KMS-11 (cell line): ENCODE results near the gene BIVM.

Experiments used
- H2AFZ ChIP-seq: fragments of 200-600 bp; sonication (generic); 2 replicates; pipeline ENCODE4 v1.6.1; 2016; ENCODE audit warnings: antibody characterized with exemption, mixed run types, low read depth
- H3K27ac ChIP-seq: fragments of 200-600 bp; sonication (generic); 2 replicates; pipeline ENCODE4 v1.6.1; 2016; ENCODE audit warnings: mild to moderate bottlenecking, mixed run types
- H3K27me3 ChIP-seq: fragments of 200-600 bp; sonication (generic); 2 replicates; pipeline ENCODE4 v1.6.1; 2017; ENCODE audit warnings: mild to moderate bottlenecking, low read depth, mixed run types, moderate library complexity; ENCODE audit not compliant: insufficient read depth
- H3K36me3 ChIP-seq: fragments of 200-600 bp; sonication (generic); 2 replicates; pipeline ENCODE4 v1.6.1; 2017; ENCODE audit warnings: mild to moderate bottlenecking, mixed run types; ENCODE audit not compliant: insufficient read depth
- H3K4me1 ChIP-seq: fragments of 200-600 bp; sonication (generic); 2 replicates; pipeline ENCODE4 v1.6.1; 2016; ENCODE audit warnings: mild to moderate bottlenecking, low read depth, mixed run types; ENCODE audit not compliant: poor library complexity, severe bottlenecking
- H3K4me2 ChIP-seq: fragments of 200-600 bp; sonication (generic); 2 replicates; pipeline ENCODE4 v1.7.0; 2016; ENCODE audit warnings: mild to moderate bottlenecking, mixed run types
- H3K4me3 ChIP-seq: fragments of 200-600 bp; sonication (generic); IDR thresholded peaks from 2 replicates; pipeline ENCODE4 v1.6.1; 2017; ENCODE audit warnings: low read depth, low read length, mixed read lengths; ENCODE audit not compliant: insufficient read depth
- H3K79me2 ChIP-seq: fragments of 200-600 bp; sonication (generic); 2 replicates; pipeline ENCODE4 v1.6.1; 2016; ENCODE audit warnings: low read depth, mixed run types; ENCODE audit not compliant: insufficient read depth
- H3K9ac ChIP-seq: fragments of 200-600 bp; sonication (generic); 2 replicates; pipeline ENCODE4 v1.6.1; 2016; ENCODE audit warnings: mild to moderate bottlenecking, mixed run types
- H4K20me1 ChIP-seq: fragments of 200-600 bp; sonication (generic); 2 replicates; pipeline ENCODE4 v1.6.1; 2016; ENCODE audit warnings: mild to moderate bottlenecking, mixed run types; ENCODE audit not compliant: insufficient read depth
- TF ChIP-seq, protein P1 (sequence below): fragments of 200-600 bp; sonication (generic); conservative IDR thresholded peaks from 2 replicates; pipeline ENCODE4 v1.6.1; 2017; ENCODE audit warnings: low read depth, mild to moderate bottlenecking, antibody characterized with exemption, low read length, moderate library complexity, mixed read lengths

The BIVM gene

GRCh38 chr13:102877303-102877702, 78.4 kb downstream of the BIVM start:
- Histone ChIP-seq H3K4me2 (no peak overlapping the region), H3K27me3 (no peaks in the 10 kb centered on the region), H3K4me3 (no peak overlapping the region), H3K36me3 (no peaks in the 10 kb centered on the region), H3K9ac (no peak overlapping the region), H2AFZ (no peak overlapping the region), H3K27ac (no peak overlapping the region), H3K4me1 (no peaks in the 10 kb centered on the region), H3K79me2 (no peaks in the 10 kb centered on the region), H4K20me1 (no peaks in the 10 kb centered on the region)
- TF ChIP-seq, protein P1, sequence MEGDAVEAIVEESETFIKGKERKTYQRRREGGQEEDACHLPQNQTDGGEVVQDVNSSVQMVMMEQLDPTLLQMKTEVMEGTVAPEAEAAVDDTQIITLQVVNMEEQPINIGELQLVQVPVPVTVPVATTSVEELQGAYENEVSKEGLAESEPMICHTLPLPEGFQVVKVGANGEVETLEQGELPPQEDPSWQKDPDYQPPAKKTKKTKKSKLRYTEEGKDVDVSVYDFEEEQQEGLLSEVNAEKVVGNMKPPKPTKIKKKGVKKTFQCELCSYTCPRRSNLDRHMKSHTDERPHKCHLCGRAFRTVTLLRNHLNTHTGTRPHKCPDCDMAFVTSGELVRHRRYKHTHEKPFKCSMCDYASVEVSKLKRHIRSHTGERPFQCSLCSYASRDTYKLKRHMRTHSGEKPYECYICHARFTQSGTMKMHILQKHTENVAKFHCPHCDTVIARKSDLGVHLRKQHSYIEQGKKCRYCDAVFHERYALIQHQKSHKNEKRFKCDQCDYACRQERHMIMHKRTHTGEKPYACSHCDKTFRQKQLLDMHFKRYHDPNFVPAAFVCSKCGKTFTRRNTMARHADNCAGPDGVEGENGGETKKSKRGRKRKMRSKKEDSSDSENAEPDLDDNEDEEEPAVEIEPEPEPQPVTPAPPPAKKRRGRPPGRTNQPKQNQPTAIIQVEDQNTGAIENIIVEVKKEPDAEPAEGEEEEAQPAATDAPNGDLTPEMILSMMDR, result no peak

DNA sequence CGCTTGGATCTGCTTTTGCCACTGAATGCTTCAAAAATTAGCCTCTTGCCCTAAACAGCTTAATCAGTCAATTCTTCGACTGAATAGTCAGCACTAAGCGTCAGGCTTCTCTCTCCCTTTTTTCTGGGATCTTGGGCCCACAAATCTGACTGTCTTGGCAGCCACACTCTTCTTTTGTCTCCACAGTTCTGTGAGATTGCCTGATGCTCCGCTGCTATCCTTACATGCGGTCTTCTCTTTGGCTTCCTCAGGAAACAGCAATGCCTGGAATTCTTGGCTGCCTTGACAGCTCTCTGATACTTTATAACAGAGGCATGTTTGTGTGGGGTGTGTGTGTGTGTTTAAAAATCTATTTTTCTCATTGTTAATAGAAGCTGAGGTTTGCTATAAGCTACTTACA, 79.6 kb downstream of the BIVM start:
- H4K20me1 ChIP-seq, result no peaks in the 10 kb centered on the region
- no peaks in the 10 kb centered on the region for H3K79me2 ChIP-seq
- H3K4me3 ChIP-seq, result no peak overlapping the region
- H3K36me3 ChIP-seq, result no peaks in the 10 kb centered on the region
- H2AFZ ChIP-seq, result no peak overlapping the region
- H3K27me3 ChIP-seq, result no peaks in the 10 kb centered on the region
- H3K27ac ChIP-seq, result no peak overlapping the region
- TF ChIP-seq, protein P1, result no peak
- H3K4me1 ChIP-seq, result no peaks in the 10 kb centered on the region
- no peak overlapping the region for H3K9ac ChIP-seq
- H3K4me2 ChIP-seq, result no peak overlapping the region

- H3K4me2 ChIP-seq, result no peak overlapping the region
These were observed 81.0 kb downstream of the BIVM start for GRCh38 chr13:102879793-102880499.

GRCh38 chr13:102881819-102882686, 83.1 kb downstream of the BIVM start:
- Histone ChIP-seq H3K36me3 (no peaks in the 10 kb centered on the region), H3K79me2 (no peaks in the 10 kb centered on the region), H3K9ac (no peak overlapping the region), H3K27ac (no peak overlapping the region), H3K4me2 (no peak overlapping the region), H2AFZ (no peak overlapping the region), H3K4me3 (no peak overlapping the region), H3K4me1 (no peaks in the 10 kb centered on the region), H3K27me3 (no peaks in the 10 kb centered on the region), H4K20me1 (no peaks in the 10 kb centered on the region)
- TF ChIP-seq, protein P1, result no peak

More at GRCh38 chr13:102879793-102880499, 81.0 kb downstream of the BIVM start:
- no peak overlapping the region for H3K4me3 ChIP-seq
- H3K4me1 ChIP-seq, result no peaks in the 10 kb centered on the region
- H3K27me3 ChIP-seq, result no peaks in the 10 kb centered on the region
- TF ChIP-seq, protein P1, result no peak
- H3K27ac ChIP-seq, result no peak overlapping the region
- H3K9ac ChIP-seq, result no peak overlapping the region
- no peak overlapping the region for H2AFZ ChIP-seq
- no peaks in the 10 kb centered on the region for H4K20me1 ChIP-seq
- no peaks in the 10 kb centered on the region for H3K79me2 ChIP-seq
- H3K36me3 ChIP-seq, result no peaks in the 10 kb centered on the region
